HG02840 (cell line): Measurements from ENCODE around the gene COLEC12.
A peak's percentile ranks its signal among the peaks of the same experiment; 100 is the strongest.

Experiments used
- ATAC-seq: cut with Tn5 transposase; IDR thresholded peaks from one replicate; pipeline ENCODE4 v1.9.1; 2021; ENCODE audit warnings: mild to moderate bottlenecking, moderate library complexity, moderate number of reproducible peaks; ENCODE audit not compliant: unreplicated experiment, low FRiP score

COLEC12 gene

GRCh38 chr18:506801-507200 lies 6.3 kb upstream of the COLEC12 start:
- ATAC-seq = no peak

GRCh38 chr18:506264-506663 lies 5.8 kb upstream of the COLEC12 start:
- ATAC-seq = no peak

DNA sequence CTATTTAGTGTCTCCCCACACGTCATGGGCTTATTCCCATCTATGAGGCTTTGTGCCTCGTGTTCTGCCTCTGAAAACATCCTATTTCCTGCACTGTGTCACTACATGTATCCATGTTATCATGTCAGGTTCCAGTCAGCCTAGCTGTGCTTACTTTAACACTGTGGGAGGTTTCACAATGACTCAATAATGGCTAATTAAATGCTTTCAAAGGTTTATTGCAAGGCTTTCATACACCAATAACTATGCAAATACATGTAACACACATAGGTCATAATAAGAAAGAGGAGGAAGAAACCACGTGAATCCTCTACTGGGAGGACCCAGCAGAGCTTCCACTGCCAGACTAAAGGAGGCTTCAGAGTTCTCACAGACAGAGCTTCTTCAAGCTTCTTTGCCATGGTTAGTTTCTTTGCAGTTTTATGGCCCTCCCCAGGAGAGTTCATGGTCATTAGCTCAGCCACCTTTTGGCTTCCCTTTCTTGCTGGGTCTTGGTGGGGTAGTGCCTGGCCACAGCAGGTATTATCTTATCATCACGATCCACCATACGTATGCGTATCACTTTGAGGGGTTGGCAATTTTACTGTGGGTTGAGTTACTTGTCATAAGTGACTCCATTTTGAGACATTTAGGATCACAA lies 5.1 kb upstream of the COLEC12 start:
- peak; percentile 94 for ATAC-seq

- no peak for ATAC-seq
Observed at GRCh38 chr18:501406-501714, 859 bp upstream of the COLEC12 start.

- no peak for ATAC-seq
Observed at GRCh38 chr18:499776-500631, 497 bp downstream of the COLEC12 start.

GRCh38 chr18:498931-499775 lies 1.3 kb downstream of the COLEC12 start:
- ATAC-seq = no peak

GRCh38 chr18:497688-498087 lies 2.8 kb downstream of the COLEC12 start:
- ATAC-seq = no peak

DNA sequence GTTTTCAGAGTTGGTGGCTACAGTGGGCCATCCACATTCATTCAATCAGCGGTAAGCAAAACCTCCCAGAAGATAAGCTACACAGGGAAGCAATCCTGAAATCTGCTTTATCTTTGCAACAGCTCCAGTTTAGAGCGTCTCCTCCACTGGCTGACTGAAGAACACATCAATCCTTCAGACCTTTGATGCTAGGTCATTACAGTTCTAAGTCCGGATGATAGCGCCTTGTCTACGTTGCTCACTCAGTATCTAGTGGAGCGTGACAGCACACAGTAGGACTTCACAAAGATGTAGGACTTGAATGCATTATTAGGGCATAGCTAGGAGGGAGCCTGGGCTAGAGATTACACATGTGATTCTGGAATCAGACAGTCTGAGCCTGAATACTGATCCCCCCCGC lies 5.0 kb downstream of the COLEC12 start:
- ATAC-seq = no peak

DNA sequence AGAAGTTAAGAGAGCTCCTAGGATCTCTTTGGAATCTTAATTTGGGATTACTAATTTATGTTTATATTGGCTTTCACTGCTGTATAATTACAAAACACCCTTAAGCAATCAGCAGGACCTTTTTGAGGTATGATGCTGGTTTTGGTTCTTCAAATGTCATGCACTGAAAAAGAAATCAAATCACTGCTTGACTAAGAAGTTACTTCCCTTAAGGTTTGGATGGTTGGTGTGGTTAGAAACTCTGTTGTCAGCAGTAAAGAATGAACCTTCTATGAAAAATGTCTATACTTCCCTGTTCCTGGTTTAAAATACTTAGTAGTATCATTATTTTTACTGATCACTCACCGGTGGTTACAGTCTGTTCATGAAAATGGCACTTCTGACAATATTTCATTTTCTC lies 5.5 kb downstream of the COLEC12 start:
- ATAC-seq = no peak

GRCh38 chr18:493986-494983 lies 6.2 kb downstream of the COLEC12 start:
- ATAC-seq = no peak

GRCh38 chr18:492451-492850 lies 8.1 kb downstream of the COLEC12 start:
- no peak for ATAC-seq

DNA sequence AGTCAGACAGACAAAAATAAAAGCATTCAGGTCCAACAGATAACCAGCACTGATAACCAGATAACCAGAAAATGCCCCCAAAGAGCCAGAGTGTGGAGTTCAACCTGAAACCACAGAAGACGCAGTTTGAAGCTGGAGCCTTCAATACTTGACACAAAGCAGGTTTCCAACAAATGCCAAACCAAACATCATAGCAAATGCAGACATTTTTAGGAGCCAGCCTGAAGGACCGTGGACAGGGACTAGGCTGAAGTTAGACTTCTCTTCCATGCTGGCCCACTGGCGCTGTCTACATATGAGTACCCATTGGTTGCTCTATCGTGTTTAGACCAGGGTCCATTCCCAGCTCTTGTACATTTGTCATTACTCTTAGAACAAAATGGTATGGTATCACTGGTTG lies 9.9 kb downstream of the COLEC12 start:
- ATAC-seq = no peak

DNA sequence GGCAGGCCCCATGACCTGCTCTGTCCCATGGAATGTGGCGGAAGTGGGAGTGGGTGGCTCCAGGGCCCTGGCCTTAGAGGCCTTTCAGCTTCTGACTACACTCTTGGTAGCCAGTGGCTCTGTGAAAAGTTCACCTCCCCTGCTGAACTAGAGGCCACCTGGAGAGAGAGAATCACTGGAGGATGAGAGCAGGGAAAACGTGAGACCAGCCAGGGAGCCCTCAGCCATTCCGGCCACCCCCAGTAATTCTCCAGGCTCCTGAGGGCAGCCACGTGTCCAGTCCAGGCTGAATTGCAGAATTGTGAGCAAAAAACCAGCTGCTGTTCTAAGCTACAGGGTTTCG lies 10.5 kb downstream of the COLEC12 start:
- ATAC-seq = no peak

GRCh38 chr18:489244-490023 lies 11.1 kb downstream of the COLEC12 start:
- no peak for ATAC-seq

DNA sequence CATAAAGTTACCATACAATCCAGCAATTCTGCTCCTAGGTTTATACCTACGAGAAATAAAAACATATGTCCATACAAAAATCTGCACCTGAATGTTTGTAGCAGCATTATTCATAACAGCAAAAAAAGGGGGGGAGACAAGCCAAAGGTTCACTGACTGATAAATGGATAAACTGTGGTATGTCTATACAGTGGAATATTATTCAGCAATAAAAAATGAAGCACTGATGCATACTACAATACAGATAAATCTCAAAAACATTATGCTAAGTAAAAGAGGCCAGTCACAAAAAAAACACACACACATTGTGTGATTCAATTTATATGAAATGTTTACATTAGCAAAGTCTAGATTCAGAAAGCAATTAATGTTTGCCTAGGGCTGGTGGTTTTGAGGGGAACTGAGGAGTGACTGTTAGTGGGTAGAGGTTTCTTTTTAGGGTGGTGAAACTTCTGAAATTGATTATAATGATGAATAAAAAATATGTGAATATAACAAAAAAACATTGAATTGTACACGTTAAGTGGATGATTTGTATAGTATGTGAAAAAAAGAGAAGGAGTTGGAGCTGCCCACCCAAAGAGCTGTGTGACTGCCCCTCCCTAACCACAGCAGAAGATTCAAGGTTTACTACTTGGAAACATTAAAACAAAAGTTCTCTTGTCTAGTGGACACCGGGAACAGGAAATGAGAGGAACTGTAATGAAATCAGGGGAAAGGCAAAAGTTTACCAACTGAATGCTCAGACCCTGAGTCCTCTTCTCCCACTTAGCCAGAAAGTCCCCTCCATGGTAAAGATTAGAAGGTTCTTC lies 13.4 kb downstream of the COLEC12 start:
- no peak for ATAC-seq

DNA sequence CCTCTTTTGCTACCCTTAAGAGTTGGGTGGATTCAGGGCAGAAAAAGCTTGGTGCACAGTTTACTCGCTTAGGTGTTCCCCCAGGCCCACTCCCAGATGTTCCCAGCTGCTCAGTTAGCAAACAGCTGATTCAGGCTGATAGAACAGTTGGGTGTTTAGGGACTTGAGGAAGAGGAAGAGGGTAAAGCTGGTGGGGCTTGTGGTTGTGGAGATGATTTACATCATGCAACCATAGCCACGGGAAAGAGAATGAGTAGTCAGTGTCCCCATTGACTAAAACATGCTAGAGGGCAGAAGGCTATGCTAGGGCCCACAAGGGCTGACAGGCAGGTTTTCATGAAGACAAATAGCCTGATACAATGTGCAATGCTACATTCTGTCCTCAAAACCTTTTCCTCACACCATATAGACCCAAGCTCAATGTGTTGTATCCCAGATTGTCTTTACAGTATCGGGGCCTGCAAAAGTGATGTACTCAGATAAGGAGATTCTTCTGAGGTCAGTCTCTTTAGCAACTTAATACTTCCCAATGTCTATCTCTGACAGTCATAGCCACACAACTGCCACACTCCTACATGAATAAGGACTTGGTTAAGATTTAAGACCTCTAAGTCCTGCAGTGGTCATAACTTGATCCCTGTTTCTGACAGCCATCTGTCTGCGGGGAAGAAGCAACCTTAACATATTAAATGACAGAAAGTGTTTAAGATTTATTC lies 15.6 kb downstream of the COLEC12 start:
- no peak for ATAC-seq

DNA sequence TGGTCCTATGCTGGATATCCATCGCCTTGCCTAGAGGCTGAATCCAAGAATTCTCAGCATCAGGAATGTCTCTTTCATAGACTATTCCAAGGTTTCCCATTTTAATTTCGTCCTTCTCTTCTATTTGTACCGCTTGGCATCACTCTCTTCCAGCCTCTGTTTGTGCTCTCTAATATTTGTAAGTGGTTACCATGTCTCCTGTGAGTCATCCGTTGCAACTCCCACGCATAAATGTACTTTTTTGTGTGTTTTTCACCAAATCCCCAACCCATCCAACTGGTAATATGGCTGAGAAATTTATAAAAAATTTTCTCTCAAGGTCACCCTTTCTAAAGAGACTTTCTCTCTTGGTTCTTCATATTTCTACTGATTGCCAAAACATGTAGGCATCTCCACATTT lies 21.8 kb downstream of the COLEC12 start:
- no peak for ATAC-seq

GRCh38 chr18:477565-477964 lies 22.9 kb downstream of the COLEC12 start:
- no peak for ATAC-seq
